Naive B cell (primary cell): Measurements from ENCODE around the gene CAPN10. TPM values are rescaled to one million over a fixed set of nuclear protein-coding genes. Genes with fewer than 3 reads are reported as not detected.
"Not testable (repeated sequence)": the region's sequence is repeated elsewhere in the genome, so short reads cannot be mapped to it uniquely, and the experiment has no call there.

Experiments
- ATAC-seq, 2 donors: fragments of 150-1000 bp; cut with Tn5 transposase; 2 replicates each; pipeline ENCODE4 v1.10.0; 2021; ENCODE audit warnings: low read depth in 2 of 2, mild to moderate bottlenecking in 2 of 2, moderate library complexity in 2 of 2
- DNase-seq: peaks from one replicate; pipeline ENCODE4 v3.0.0; 2022
- H3K27ac Mint-ChIP-seq, 6 donors: one replicate each; pipeline ENCODE4 v1.8.0; 2020 to 2022; ENCODE audit warnings: mild to moderate bottlenecking in 6 of 6, mixed read lengths in 6 of 6, moderate library complexity in 5 of 6, inconsistent platforms in 2 of 6
- H3K27me3 Mint-ChIP-seq, 3 donors: one replicate each; pipeline ENCODE4 v1.8.0; 2021 to 2022; ENCODE audit warnings: mixed read lengths in 3 of 3, mild to moderate bottlenecking in 1 of 3
- H3K36me3 Mint-ChIP-seq, 2 donors: one replicate each; pipeline ENCODE4 v1.8.0; 2020 to 2022; ENCODE audit warnings: mixed read lengths in 2 of 2, inconsistent platforms in 1 of 2, mild to moderate bottlenecking in 1 of 2
- H3K4me1 Mint-ChIP-seq, 3 donors: one replicate each; pipeline ENCODE4 v1.8.0; 2020 to 2022; ENCODE audit warnings: mixed read lengths in 3 of 3, inconsistent platforms in 1 of 3, mild to moderate bottlenecking in 1 of 3, moderate library complexity in 1 of 3
- H3K4me3 Mint-ChIP-seq, 8 donors: one replicate each; pipeline ENCODE4 v1.8.0; 2020 to 2022; ENCODE audit warnings: mild to moderate bottlenecking in 8 of 8, mixed read lengths in 8 of 8, moderate library complexity in 8 of 8, inconsistent platforms in 2 of 8
- H3K9me3 Mint-ChIP-seq, 7 donors: one replicate each; pipeline ENCODE4 v1.8.0; 2020 to 2022; ENCODE audit warnings: mixed read lengths in 7 of 7, mild to moderate bottlenecking in 5 of 7, inconsistent platforms in 2 of 7, moderate library complexity in 1 of 7
- polyA plus RNA-seq, 6 donors: library from polyadenylated mRNA; unstranded; fragments of 300-500 nt; fragmentation: Illumina TruSeq; gene quantifications; one replicate each; pipeline ENCODE4 v1.2.3, GENCODE V29; 2021; ENCODE audit warnings: low read depth in 6 of 6

Gene CAPN10, protein sequence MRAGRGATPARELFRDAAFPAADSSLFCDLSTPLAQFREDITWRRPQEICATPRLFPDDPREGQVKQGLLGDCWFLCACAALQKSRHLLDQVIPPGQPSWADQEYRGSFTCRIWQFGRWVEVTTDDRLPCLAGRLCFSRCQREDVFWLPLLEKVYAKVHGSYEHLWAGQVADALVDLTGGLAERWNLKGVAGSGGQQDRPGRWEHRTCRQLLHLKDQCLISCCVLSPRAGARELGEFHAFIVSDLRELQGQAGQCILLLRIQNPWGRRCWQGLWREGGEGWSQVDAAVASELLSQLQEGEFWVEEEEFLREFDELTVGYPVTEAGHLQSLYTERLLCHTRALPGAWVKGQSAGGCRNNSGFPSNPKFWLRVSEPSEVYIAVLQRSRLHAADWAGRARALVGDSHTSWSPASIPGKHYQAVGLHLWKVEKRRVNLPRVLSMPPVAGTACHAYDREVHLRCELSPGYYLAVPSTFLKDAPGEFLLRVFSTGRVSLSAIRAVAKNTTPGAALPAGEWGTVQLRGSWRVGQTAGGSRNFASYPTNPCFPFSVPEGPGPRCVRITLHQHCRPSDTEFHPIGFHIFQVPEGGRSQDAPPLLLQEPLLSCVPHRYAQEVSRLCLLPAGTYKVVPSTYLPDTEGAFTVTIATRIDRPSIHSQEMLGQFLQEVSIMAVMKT
- 10 to 100 TPM in 1 of 6 donors, 1 to 10 TPM in 5; 1.4 to 19.0 (median 7.5) TPM for polyA plus RNA-seq

DNA sequence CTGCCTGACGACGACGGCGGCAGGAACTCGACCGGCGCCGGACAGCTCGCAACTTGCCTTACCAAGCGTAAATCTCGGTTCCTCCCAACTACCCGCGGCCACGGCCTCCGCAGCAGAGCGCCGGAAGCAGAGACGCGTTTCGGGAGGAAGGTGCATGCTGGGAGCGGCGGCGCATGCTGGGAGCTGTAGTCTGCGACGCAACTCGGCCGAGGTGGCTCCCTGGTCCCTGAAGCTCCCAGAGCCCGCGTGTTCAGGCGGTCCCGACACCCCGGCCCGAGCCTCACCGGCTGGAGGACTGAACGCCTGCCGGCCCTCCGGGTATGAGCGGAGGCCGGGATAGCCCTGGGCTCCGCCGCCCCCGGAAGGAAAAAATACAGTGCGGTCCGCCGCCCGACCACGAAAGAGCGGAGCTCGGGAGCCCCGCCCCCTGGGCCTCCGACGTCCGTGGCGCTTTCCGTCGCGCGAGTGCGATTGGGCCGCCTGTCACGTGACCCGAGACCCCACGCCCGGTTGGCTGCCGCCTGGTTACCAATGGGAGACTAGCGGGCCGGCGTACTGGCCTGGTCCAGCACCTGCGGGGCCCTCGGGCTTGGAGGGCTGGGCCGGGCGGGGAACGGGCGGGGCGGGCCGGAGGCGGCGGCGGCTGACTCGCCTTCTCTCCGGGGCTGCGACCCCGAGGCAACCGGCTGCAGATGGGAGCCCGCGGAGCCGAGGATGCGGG, at the start of gene CAPN10:
Gene CAPN10 (plus strand): TSS at position 537 of the 721 bp plus-strand sequence. CDS start 178 bp downstream, at position 715.
- Mint-ChIP-seq H3K27me3 (no peaks in the 10 kb centered on the region), H3K4me1 (peaks cover 51 to 63% (median 62%) of the 10 kb centered on the region in 3 donors), H3K36me3 (peaks cover 0 to 6% of the 10 kb centered on the region in 2 donors), H3K27ac (peak within 1 kb of the TSS; percentile 98 to 99 (median 99)), H3K9me3 (peaks cover 0 to 2% (median 0%) of the 10 kb centered on the region in 7 donors), H3K4me3 (peak within 1 kb of the TSS; percentile 92 to 99 (median 95))
- ATAC-seq (peak; percentile 81 to 85), DNase-seq (peak; percentile 98)

DNA sequence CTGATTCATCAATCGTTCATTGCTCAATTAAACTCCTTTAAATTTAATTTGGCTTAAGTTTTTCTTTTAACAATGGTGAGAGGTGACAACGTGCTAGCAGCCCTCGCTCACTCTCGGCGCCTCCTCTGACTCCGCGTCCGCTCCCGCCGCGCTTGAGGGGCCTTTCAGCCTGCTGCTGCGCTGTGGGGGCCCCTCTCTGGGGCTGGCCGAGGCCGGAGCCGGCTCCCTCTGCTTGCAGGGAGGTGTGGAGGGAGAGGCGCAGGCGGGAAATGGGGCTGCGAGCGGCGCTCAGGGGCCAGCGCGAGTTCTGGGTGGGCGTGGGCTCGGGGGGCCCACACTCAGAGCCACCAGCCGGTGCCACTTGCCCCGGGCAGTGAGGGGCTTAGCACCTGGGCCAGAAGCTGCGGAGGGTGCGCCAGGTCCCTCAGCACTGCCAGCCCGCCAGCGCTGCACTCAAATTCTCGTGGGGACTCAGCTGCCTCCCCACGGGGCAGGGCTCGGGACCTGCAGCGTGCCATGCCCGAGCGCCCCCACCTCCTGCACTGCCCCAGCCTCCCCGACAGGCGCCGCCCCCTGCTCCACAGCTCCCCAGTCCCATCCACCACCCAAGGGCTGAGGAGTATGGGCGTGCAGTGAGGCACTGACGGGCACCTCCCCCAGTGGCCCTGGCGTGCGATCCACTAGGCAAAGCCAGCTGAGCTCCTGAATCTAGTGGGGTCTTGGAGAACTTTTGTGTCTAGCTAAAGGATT, 48.3 kb upstream of the CAPN10 start:
- DNase-seq: no peak
- H3K9me3 Mint-ChIP-seq: peaks cover 0 to 10% (median 3%) of the 10 kb centered on the region in 7 donors
- peak overlapping the region in 1 of 6 donors; percentile 83 for H3K27ac Mint-ChIP-seq
- peak overlapping the region in 1 of 8 donors; percentile 30 for H3K4me3 Mint-ChIP-seq
- no peak for ATAC-seq
- H3K36me3 Mint-ChIP-seq: peaks cover 25 to 44% of the 10 kb centered on the region in 2 donors
- peaks cover 6 to 18% (median 16%) of the 10 kb centered on the region in 3 donors for H3K4me1 Mint-ChIP-seq
- no peaks in the 10 kb centered on the region for H3K27me3 Mint-ChIP-seq

DNA sequence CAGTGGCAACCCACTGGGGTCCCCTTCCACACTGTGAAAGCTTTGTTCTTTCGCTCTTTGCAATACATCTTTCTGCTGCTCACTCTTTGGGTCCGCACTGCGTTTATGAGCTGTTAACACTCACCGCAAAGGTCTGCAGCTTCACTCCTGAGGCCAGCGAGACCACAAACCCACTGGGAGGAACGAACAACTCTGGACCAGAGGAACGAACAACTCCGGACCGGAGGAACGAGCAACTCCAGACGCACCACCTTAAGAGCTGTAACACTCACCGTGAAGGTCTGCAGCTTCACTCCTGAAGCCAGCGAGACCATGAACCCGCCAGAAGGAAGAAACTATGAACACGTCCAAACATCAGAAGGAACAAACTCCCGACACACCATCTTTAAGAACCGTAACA, 47.4 kb upstream of the CAPN10 start:
- ATAC-seq, H3K27me3 Mint-ChIP-seq, H3K9me3 Mint-ChIP-seq, DNase-seq: not testable (repeated sequence)
- peak overlapping the region in 1 of 6 donors; percentile 63 for H3K27ac Mint-ChIP-seq
- peaks cover 19 to 39% of the 10 kb centered on the region in 2 donors for H3K36me3 Mint-ChIP-seq
- peak overlapping the region in 1 of 8 donors; percentile 72 for H3K4me3 Mint-ChIP-seq
- peaks cover 6 to 18% (median 16%) of the 10 kb centered on the region in 3 donors for H3K4me1 Mint-ChIP-seq

DNA sequence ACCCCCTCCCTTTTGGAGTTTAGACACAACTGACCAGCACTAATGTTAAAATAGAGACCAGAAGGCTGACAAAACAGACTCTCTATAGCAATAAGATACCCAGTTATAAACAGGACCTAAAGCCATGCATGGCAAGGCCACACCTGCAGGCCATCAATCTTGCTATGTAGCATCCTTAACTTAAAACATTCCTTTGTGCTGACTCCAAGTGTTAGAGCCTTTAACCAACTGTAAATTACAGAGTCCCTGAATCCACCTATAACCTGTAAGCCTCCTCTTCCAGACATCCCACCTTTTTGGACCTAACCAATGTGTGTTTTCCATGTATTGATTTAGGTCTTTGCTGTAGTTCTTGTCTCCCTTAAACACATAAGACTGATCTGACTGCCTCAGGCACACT, 46.6 kb upstream of the CAPN10 start:
- no peak for ATAC-seq
- peaks cover 6 to 16% (median 16%) of the 10 kb centered on the region in 3 donors for H3K4me1 Mint-ChIP-seq
- no peaks in the 10 kb centered on the region for H3K27me3 Mint-ChIP-seq
- no peaks in the 10 kb centered on the region for H3K9me3 Mint-ChIP-seq
- no peak overlapping the region for H3K4me3 Mint-ChIP-seq
- no peak for DNase-seq
- peaks cover 18 to 31% of the 10 kb centered on the region in 2 donors for H3K36me3 Mint-ChIP-seq
- peak overlapping the region in 3 of 6 donors; percentile 33 to 65 (median 34) for H3K27ac Mint-ChIP-seq

DNA sequence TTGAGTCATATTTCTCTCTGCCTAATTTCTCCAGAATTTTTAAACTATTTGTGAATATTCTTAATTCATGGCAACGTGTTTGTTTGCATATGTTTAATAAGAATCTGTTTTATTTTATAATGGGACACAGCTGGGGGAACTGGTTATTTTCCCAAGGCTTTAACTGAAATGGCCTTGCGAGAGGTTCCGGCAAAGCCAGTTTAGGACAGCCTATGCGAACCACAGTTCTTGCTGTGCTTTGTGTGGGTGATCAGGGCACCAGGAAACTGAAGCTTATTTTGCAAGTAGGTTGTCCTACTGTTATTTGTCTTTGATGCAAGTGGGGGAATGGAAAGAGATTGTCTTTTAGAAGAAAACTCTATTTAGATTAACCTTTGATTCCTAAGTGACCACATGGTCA, 35.2 kb upstream of the CAPN10 start:
- Mint-ChIP-seq H3K27ac (peak overlapping the region; percentile 39 to 92 (median 77)), H3K4me3 (peak overlapping the region in 2 of 8 donors; percentile 49 to 73), H3K4me1 (peaks cover 21 to 33% (median 24%) of the 10 kb centered on the region in 3 donors), H3K27me3 (no peaks in the 10 kb centered on the region), H3K36me3 (peaks cover 0 to 8% of the 10 kb centered on the region in 2 donors), H3K9me3 (no peaks in the 10 kb centered on the region)
- no peak for DNase-seq
- ATAC-seq: no peak

DNA sequence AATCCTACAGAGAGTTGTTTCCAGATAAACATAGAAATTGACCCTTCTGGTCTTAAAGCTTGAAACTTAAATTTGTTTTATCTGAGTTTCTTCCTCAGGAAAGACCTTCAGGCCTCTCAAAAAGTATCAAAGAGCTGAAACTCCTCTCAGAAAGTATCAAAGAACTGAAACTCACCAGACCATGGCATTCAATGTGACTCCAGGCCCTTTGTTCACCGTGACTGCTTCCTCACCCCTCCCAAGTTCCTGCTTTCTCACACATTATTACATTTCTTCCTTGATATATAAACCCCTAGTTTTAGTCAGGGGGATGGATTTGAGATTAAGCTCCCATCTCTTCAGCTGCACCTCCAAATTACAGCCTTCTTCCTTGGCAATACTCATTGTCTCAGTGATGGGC, 34.7 kb upstream of the CAPN10 start:
- peak overlapping the region; percentile 39 to 92 (median 77) for H3K27ac Mint-ChIP-seq
- peak overlapping the region in 6 of 8 donors; percentile 1 to 82 (median 52) for H3K4me3 Mint-ChIP-seq
- DNase-seq: peak; percentile 25
- H3K36me3 Mint-ChIP-seq: peaks cover 0 to 8% of the 10 kb centered on the region in 2 donors
- H3K4me1 Mint-ChIP-seq: peaks cover 27 to 39% (median 29%) of the 10 kb centered on the region in 3 donors
- peak; percentile 79 to 82 for ATAC-seq
- H3K9me3 Mint-ChIP-seq: no peaks in the 10 kb centered on the region
- no peaks in the 10 kb centered on the region for H3K27me3 Mint-ChIP-seq

DNA sequence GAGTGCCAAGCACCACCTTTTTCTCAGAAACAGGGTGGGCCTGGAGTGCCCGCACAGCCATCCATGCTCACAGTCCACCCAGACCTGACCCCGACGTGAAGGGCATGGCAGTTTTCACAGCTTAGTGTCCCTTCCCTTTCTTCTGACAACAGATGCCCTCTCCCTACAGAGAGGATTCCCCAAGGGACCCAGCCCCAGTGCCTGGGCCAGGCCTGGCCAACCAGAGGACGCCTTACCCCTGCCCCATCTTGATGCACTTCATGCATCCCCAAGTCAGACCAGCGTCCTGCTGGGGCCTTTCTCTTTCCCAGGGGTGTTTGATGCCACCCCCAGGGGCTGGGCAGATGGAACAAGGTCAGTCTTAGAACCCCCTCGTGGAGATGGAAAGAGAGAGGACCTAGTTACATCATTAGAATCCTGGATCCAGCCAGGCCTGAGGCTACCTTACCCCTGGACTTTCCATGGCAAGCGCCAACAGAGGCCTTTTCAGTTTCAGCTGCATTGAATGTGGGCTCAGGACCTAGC, 32.5 kb upstream of the CAPN10 start:
- no peaks in the 10 kb centered on the region for H3K9me3 Mint-ChIP-seq
- H3K27me3 Mint-ChIP-seq: peaks cover 0 to 3% (median 0%) of the 10 kb centered on the region in 3 donors
- no peak for DNase-seq
- peaks cover 39 to 51% (median 40%) of the 10 kb centered on the region in 3 donors for H3K4me1 Mint-ChIP-seq
- H3K4me3 Mint-ChIP-seq: no peak overlapping the region
- H3K27ac Mint-ChIP-seq: no peak overlapping the region
- H3K36me3 Mint-ChIP-seq: peaks cover 0 to 8% of the 10 kb centered on the region in 2 donors
- no peak for ATAC-seq

DNA sequence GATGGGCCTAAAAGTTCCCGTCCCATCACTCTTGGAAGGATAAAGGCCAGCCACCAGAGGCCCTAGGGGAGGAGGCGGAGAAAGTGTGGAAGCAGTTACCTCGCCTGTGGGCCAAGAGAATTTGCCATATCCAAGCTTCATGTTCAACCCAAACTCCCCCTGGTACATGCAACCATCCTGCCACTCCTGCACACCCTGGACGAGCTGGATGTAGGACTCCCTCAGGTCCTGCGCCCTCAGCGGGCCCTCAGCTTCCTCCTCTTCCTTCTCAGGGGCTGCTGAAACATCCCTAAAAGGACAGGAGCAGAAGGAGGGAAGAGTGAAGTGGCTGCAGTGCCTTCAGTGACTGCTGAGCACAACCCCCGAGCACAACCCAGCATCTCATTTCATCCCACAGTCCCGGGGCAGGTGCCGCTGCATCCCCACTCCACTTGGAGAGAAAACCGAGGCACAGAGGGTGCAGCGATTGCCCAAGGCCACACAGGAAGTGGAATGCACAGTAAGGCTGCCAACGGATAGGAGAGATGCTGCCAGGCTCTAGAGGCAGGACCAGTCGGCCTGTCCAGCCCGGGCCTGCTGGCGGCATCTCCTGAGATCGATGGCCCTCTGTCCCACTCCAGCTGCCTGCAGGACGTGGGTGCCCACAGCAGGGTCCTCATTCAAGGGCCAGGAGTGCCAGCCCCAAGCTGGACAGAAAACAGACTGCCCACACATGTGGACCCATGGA, 31.6 kb upstream of the CAPN10 start:
- H3K4me3 Mint-ChIP-seq: peak overlapping the region in 1 of 8 donors; percentile 76
- H3K27me3 Mint-ChIP-seq: peaks cover 0 to 3% (median 0%) of the 10 kb centered on the region in 3 donors
- H3K27ac Mint-ChIP-seq: peak overlapping the region in 3 of 6 donors; percentile 5 to 67 (median 66)
- ATAC-seq (no peak), DNase-seq (no peak)
- H3K9me3 Mint-ChIP-seq: no peaks in the 10 kb centered on the region
- H3K36me3 Mint-ChIP-seq: peaks cover 0 to 8% of the 10 kb centered on the region in 2 donors
- peaks cover 46 to 61% (median 49%) of the 10 kb centered on the region in 3 donors for H3K4me1 Mint-ChIP-seq

DNA sequence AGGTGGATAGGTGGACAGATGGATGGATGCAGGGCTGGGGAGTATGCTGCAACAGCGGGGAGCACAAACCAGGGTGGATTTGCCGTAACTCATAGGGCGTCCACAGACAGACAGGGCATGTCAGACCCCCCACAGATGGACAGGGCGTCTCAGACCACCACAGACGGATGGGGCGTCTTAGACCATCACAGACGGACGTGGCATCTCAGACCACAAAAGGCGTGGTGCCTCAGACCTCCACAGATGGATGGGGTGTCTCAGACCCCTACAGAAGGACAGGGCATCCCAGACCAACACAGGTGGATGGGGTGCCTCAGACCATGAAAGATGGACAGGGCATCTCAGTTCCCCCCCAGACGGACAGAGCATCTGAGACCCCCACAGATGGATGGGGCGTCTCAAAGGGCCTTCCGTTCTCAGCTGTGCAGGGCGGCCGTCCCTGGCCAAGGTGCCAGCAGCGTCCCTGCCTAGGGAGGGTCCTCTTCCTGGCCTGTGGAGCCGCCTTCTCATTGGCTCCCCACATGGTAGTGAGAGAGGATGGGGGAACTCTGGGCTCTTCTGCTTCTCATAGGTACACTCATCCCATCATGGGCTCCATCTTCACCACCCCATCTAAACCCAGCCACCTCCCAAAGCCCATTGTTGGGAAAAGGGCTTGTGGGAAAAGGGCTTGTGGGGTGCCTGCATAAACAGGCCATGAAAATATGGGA, 30.8 kb upstream of the CAPN10 start:
- Mint-ChIP-seq H3K27me3 (peaks cover 0 to 3% (median 0%) of the 10 kb centered on the region in 3 donors), H3K4me3 (peak overlapping the region in 1 of 8 donors; percentile 76), H3K36me3 (peaks cover 0 to 7% of the 10 kb centered on the region in 2 donors), H3K27ac (peak overlapping the region in 1 of 6 donors; percentile 66), H3K9me3 (no peaks in the 10 kb centered on the region), H3K4me1 (peaks cover 46 to 61% (median 49%) of the 10 kb centered on the region in 3 donors)
- DNase-seq (no peak), ATAC-seq (no peak)

DNA sequence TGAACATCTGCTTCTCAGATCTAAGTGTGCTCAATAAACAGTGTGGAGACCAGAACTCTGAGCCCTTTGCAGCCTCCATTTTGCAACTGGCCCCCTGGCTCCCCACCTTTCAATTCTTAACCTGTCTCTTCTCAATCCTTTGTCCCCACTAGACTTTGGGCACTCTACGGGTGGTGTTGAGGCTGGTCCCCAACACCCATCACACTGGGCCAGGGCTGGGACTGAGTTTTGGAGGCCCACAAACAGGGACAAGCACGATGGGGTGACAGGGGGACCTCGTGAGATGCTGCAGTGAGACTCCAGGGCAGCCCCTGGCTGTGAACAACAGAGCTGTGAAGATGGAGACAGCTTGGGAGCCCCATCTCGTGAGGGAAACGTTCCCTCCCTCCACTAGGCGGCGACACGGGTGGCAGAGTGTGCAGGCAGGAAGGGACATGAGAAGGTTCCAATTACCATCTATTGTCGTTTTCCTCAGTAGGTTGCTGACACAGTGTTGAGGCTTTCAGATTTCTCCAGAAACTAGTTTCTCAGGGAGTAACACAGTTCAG, 29.9 kb upstream of the CAPN10 start:
- Mint-ChIP-seq H3K36me3 (peaks cover 0 to 4% of the 10 kb centered on the region in 2 donors), H3K4me1 (peaks cover 50 to 60% (median 51%) of the 10 kb centered on the region in 3 donors), H3K27me3 (peaks cover 0 to 3% (median 0%) of the 10 kb centered on the region in 3 donors), H3K27ac (peak overlapping the region in 2 of 6 donors; percentile 60 to 67), H3K9me3 (no peaks in the 10 kb centered on the region), H3K4me3 (peak overlapping the region in 7 of 8 donors; percentile 23 to 66 (median 49))
- DNase-seq: peak; percentile 34
- no peak for ATAC-seq
